B cell (primary cell): ENCODE results near the gene BACE1-AS. TPM values are rescaled to one million over a fixed set of nuclear protein-coding genes. Genes with fewer than 3 reads are reported as not detected.
"Not testable (repeated sequence)": the region's sequence is repeated elsewhere in the genome, so short reads cannot be mapped to it uniquely, and the experiment has no call there.

ENCODE experiments used
- ATAC-seq: fragments of 200-7000 bp; cut with Tn5 transposase; one replicate; pipeline ENCODE4 v1.10.0; 2021; ENCODE audit warnings: low read depth, mild to moderate bottlenecking, moderate number of reproducible peaks, moderate library complexity
- CTCF ChIA-PET: fragments of 350-600 bp; sonication (Branson Sonifier 250); formaldehyde crosslinking; loops from one replicate; lab custom pipeline; 2021; ENCODE audit warnings: antibody characterized with exemption, inconsistent platforms; lab: Charles Lee
- POLR2A ChIA-PET: fragments of 350-600 bp; sonication (Branson Sonifier 250); formaldehyde crosslinking; loops from one replicate; lab custom pipeline; 2021; ENCODE audit warnings: antibody characterized with exemption; lab: Charles Lee
- DNase-seq: peaks from one replicate; pipeline ENCODE4 v3.0.0; 2013
- H2AFZ ChIP-seq: 2 replicates; pipeline ENCODE4 v1.6.1; 2012; ENCODE audit warnings: mild to moderate bottlenecking, low read depth, low read length; ENCODE audit not compliant: insufficient read depth, poor library complexity, severe bottlenecking
- H3K27ac ChIP-seq, 2 donors: 1 replicate in 1 of 2; 2 replicates in 1 of 2; pipeline ENCODE4 v1.5.1; 2012 to 2013; ENCODE audit warnings: low read length in 2 of 2, mild to moderate bottlenecking in 2 of 2, moderate library complexity in 1 of 2
- H3K27me3 ChIP-seq, 4 experiments: fragments of 200-600 bp in 1 of 4; sonication (generic) in 1 of 4; replicated peaks in 1 of 4; 1 replicate in 2 of 4; 2 replicates in 2 of 4; pipeline versions ENCODE4 v1.6.1 to v1.7.0; 2013 to 2016; ENCODE audit warnings: low read length in 3 of 4, mild to moderate bottlenecking in 2 of 4, mixed read lengths in 1 of 4, moderate library complexity in 1 of 4; ENCODE audit not compliant: insufficient read depth in 4 of 4, control insufficient read depth in 3 of 4; ENCODE audit errors: control extremely low read depth in 1 of 4
- H3K36me3 ChIP-seq, 2 experiments: replicated peaks in 1 of 2; 1 replicate in 1 of 2; 2 replicates in 1 of 2; pipeline versions ENCODE4 v1.6.1 to v1.7.1; 2013; ENCODE audit warnings: low read length in 1 of 2; ENCODE audit not compliant: insufficient read depth in 2 of 2, control insufficient read depth in 1 of 2; ENCODE audit errors: control extremely low read depth in 1 of 2, extremely low read depth in 1 of 2
- H3K4me1 ChIP-seq, 2 donors: fragments of 200-600 bp in 1 of 2; sonication (generic) in 1 of 2; 1 replicate in 1 of 2; 2 replicates in 1 of 2; pipeline versions ENCODE4 v1.5.1 to v1.6.1; 2013 to 2017; ENCODE audit warnings: low read length in 2 of 2; ENCODE audit not compliant: control insufficient read depth in 2 of 2, insufficient read depth in 2 of 2
- H3K4me2 ChIP-seq: replicated peaks from 2 replicates; pipeline ENCODE3; 2012; ENCODE audit warnings: mild to moderate bottlenecking, low read depth, low read length; ENCODE audit not compliant: poor library complexity, severe bottlenecking
- H3K4me3 ChIP-seq, 5 experiments: fragments of 200-600 bp in 1 of 5; sonication (generic) in 1 of 5; 1 replicate in 3 of 5; 2 replicates in 2 of 5; pipeline versions ENCODE4 v1.5.1 to v1.7.0; 2011 to 2016; ENCODE audit warnings: low read length in 4 of 5, mild to moderate bottlenecking in 4 of 5, low read depth in 2 of 5, control low read depth in 1 of 5, moderate library complexity in 1 of 5; ENCODE audit not compliant: insufficient read depth in 1 of 5; ENCODE audit errors: control extremely low read depth in 1 of 5, extremely low read depth in 1 of 5
- H3K79me2 ChIP-seq: fragments of 200-600 bp; sonication (generic); one replicate; pipeline ENCODE4 v1.6.0; 2016; ENCODE audit warnings: low read length; ENCODE audit not compliant: control insufficient read depth, insufficient read depth
- H3K9ac ChIP-seq: fragments of 200-600 bp; sonication (generic); 2 replicates; pipeline ENCODE4 v1.6.1; 2017; ENCODE audit warnings: mild to moderate bottlenecking, low read length, moderate library complexity
- H3K9me3 ChIP-seq, 3 donors: one replicate each; pipeline versions ENCODE4 v1.6.1 to v1.7.1; 2013; ENCODE audit warnings: low read length in 2 of 3; ENCODE audit not compliant: control insufficient read depth in 2 of 3, insufficient read depth in 1 of 3; ENCODE audit errors: control extremely low read depth in 1 of 3
- H4K20me1 ChIP-seq: 2 replicates; pipeline ENCODE4 v1.6.0; 2012; ENCODE audit warnings: mild to moderate bottlenecking, low read length; ENCODE audit not compliant: insufficient read depth, control insufficient read depth, poor library complexity, severe bottlenecking
- H3K27ac Mint-ChIP-seq: one replicate; pipeline ENCODE4 v1.8.0; 2021; ENCODE audit warnings: mixed read lengths
- H3K27me3 Mint-ChIP-seq: one replicate; pipeline ENCODE4 v1.8.0; 2021; ENCODE audit warnings: mixed read lengths
- H3K4me1 Mint-ChIP-seq: one replicate; pipeline ENCODE4 v1.8.0; 2021; ENCODE audit warnings: mixed read lengths
- H3K4me3 Mint-ChIP-seq: one replicate; pipeline ENCODE4 v1.8.0; 2021; ENCODE audit warnings: mixed read lengths
- H3K9me3 Mint-ChIP-seq: one replicate; pipeline ENCODE4 v1.8.0; 2022; ENCODE audit warnings: mixed read lengths; ENCODE audit not compliant: insufficient read depth
- EZH2 ChIP-seq: IDR thresholded peaks from 2 replicates; pipeline ENCODE4 v1.6.1; 2012; ENCODE audit warnings: borderline replicate concordance, low read depth, mild to moderate bottlenecking, moderate library complexity, low read length; ENCODE audit not compliant: insufficient read depth, poor library complexity, severe bottlenecking
- WGBS: methylation state at CpG from one replicate; pipeline ENCODE4 v1.1.5; 2013; ENCODE audit warnings: missing lambda C conversion rate; ENCODE audit not compliant: insufficient coverage; 5-methylcytosine and 5-hydroxymethylcytosine counted together
- intact Hi-C: fragments of 100-400 bp; cut with micrococcal nuclease; formaldehyde crosslinking; loops from one replicate; pipeline ENCODE4 v1.10.0; 2022
- polyA plus RNA-seq: library from polyadenylated mRNA; depleted of rRNA; stranded (reverse); fragments of >200 nt; gene quantifications from 2 replicates; pipeline ENCODE4 v1.2.3, GENCODE V29; 2012
- total RNA-seq, 2 donors: library from RNA; stranded (reverse); fragments of 120-200 nt in 1 of 2; gene quantifications; 1 replicate in 1 of 2; 2 replicates in 1 of 2; pipeline versions ENCODE4 v1.2.3 to v1.2.4, GENCODE V29; 2013 to 2022

Gene BACE1-AS
- total and polyA plus RNA-seq, 2 donors (not counting 1 experiment from before 2014, with no cell fraction given) = 3.5 to 11.2 TPM

GRCh38 chr11:117271208-117271607, 19.9 kb upstream of the BACE1-AS start:
- Histone ChIP-seq H3K27me3 (no peaks in the 10 kb centered on the region), H3K4me2 (no peak overlapping the region), H3K27ac (no peak overlapping the region), H3K79me2 (no peaks in the 10 kb centered on the region), H3K36me3 (peaks cover 0 to 21% of the 10 kb centered on the region in 2 experiments), H3K4me1 (no peaks in the 10 kb centered on the region), H3K9ac (no peak overlapping the region), H4K20me1 (no peaks in the 10 kb centered on the region), H3K4me3 (no peak overlapping the region), H3K9me3 (no peaks in the 10 kb centered on the region), H2AFZ (no peak overlapping the region)
- H3K27ac Mint-ChIP-seq = no peak overlapping the region
- peaks cover 3% of the 10 kb centered on the region for H3K4me1 Mint-ChIP-seq
- H3K9me3 Mint-ChIP-seq = no peaks in the 10 kb centered on the region
- intact Hi-C loops = no loop called here
- ChIA-PET POLR2A (no interaction called here), CTCF (interaction anchor here (1.3 kb wide), 1 partner anchor 13 kb away, joined by 5 read pairs; no protein-coding TSS in a partner anchor)
- ATAC-seq (no peak), DNase-seq (no peak)
- H3K27me3 Mint-ChIP-seq = no peaks in the 10 kb centered on the region
- 95% methylated on average over 3 of the region's 4 CpGs for WGBS
- no peak overlapping the region for H3K4me3 Mint-ChIP-seq
- no peak for TF ChIP-seq EZH2

GRCh38 chr11:117272175-117272574, 19.0 kb upstream of the BACE1-AS start:
- H3K4me3 Mint-ChIP-seq, H3K79me2 ChIP-seq, H4K20me1 ChIP-seq, H2AFZ ChIP-seq, H3K9ac ChIP-seq, H3K4me3 ChIP-seq, ATAC-seq, H3K27ac ChIP-seq, H3K9me3 Mint-ChIP-seq, H3K4me1 Mint-ChIP-seq, H3K27me3 ChIP-seq, DNase-seq, intact Hi-C loops, H3K4me1 ChIP-seq, H3K27me3 Mint-ChIP-seq, H3K4me2 ChIP-seq, H3K9me3 ChIP-seq, H3K27ac Mint-ChIP-seq: not testable (repeated sequence)
- POLR2A ChIA-PET = interaction anchor here (0.6 kb wide), 1 partner anchor 138 kb away, joined by 4 read pairs; no protein-coding TSS in a partner anchor
- H3K36me3 ChIP-seq = peaks cover 0 to 21% of the 10 kb centered on the region in 2 experiments
- CTCF ChIA-PET = interaction anchor here (1.3 kb wide), 1 partner anchor 12 kb away, joined by 5 read pairs; no protein-coding TSS in a partner anchor
- WGBS = no CpG with 5 or more reads among the region's 5 CpGs
